Measurements from ENCODE around the gene LHFPL4. TPM values are rescaled to one million over a fixed set of nuclear protein-coding genes. Genes with fewer than 3 reads are reported as not detected.

The LHFPL4 gene
- total and polyA plus RNA-seq, 7 experiments from 2014 or later = 0.08 to 0.13 TPM; not detected in 5

GRCh38 chr3:9514306-9514705 is 39.3 kb downstream of the LHFPL4 start:
- Mint-ChIP-seq H3K27me3 (peaks cover 8 to 18% (median 11%) of the 10 kb centered on the region in 5 donors), H3K36me3 (no peaks in the 10 kb centered on the region), H3K4me3 (no peak overlapping the region), H3K27ac (no peak overlapping the region), H3K9me3 (peaks cover 0 to 4% (median 0%) of the 10 kb centered on the region in 11 donors), H3K4me1 (peaks cover 0 to under 1% (median 0%) of the 10 kb centered on the region in 7 donors)
- H3K9me3 ChIP-seq (ENCODE audit: control insufficient read depth in 2 of 3, low read length in 3 of 3) = no peaks in the 10 kb centered on the region
- no peak overlapping the region for H3K27ac ChIP-seq (ENCODE audit: low read depth, low read length)
- H3K4me3 ChIP-seq (ENCODE audit: low read length) = no peak overlapping the region
- DNase-seq = no peak
- CTCF ChIA-PET = no interaction called here
- POLR2A ChIA-PET = no interaction called here
- intact Hi-C loops (cut with micrococcal nuclease) = no loop called here
- H3K36me3 ChIP-seq (ENCODE audit: control insufficient read depth in 2 of 3, insufficient read depth in 3 of 3, low read length in 3 of 3) = no peaks in the 10 kb centered on the region
- no peaks in the 10 kb centered on the region for H3K27me3 ChIP-seq (ENCODE audit: control insufficient read depth in 2 of 2, insufficient read depth in 2 of 2, low read length in 2 of 2)
- no peaks in the 10 kb centered on the region for H3K4me1 ChIP-seq (ENCODE audit: control insufficient read depth in 2 of 2, insufficient read depth in 2 of 2, low read length in 2 of 2)
- no peak for ATAC-seq

GRCh38 chr3:9512456-9513045 is 41.1 kb downstream of the LHFPL4 start:
- Mint-ChIP-seq H3K4me1 (peaks cover 0 to 5% (median 0%) of the 10 kb centered on the region in 7 donors), H3K9me3 (peaks cover 0 to 4% (median 0%) of the 10 kb centered on the region in 11 donors), H3K27ac (no peak overlapping the region), H3K36me3 (no peaks in the 10 kb centered on the region), H3K27me3 (peaks cover 15 to 22% (median 18%) of the 10 kb centered on the region in 5 donors), H3K4me3 (no peak overlapping the region)
- ChIA-PET CTCF (no interaction called here), POLR2A (no interaction called here)
- no peak for ATAC-seq
- Histone ChIP-seq H3K36me3 (ENCODE audit: control insufficient read depth in 2 of 3, insufficient read depth in 3 of 3, low read length in 3 of 3) (no peaks in the 10 kb centered on the region), H3K4me3 (ENCODE audit: low read length) (no peak overlapping the region), H3K27ac (ENCODE audit: low read depth, low read length) (no peak overlapping the region), H3K9me3 (ENCODE audit: control insufficient read depth in 2 of 3, low read length in 3 of 3) (no peaks in the 10 kb centered on the region), H3K27me3 (ENCODE audit: control insufficient read depth in 2 of 2, insufficient read depth in 2 of 2, low read length in 2 of 2) (no peaks in the 10 kb centered on the region), H3K4me1 (ENCODE audit: control insufficient read depth in 2 of 2, insufficient read depth in 2 of 2, low read length in 2 of 2) (no peaks in the 10 kb centered on the region)
- DNase-seq = no peak
- intact Hi-C loops (cut with micrococcal nuclease) = no loop called here

GRCh38 chr3:9508781-9509180 is 44.8 kb downstream of the LHFPL4 start:
- H3K9me3 Mint-ChIP-seq = peaks cover 0 to 4% (median 0%) of the 10 kb centered on the region in 11 donors
- ChIA-PET CTCF (interaction anchor here (0.7 kb wide), 1 partner anchor 275 kb away, joined by 3 read pairs; no protein-coding TSS in a partner anchor), POLR2A (no interaction called here)
- no peak overlapping the region for H3K4me3 Mint-ChIP-seq
- Histone ChIP-seq H3K9me3 (ENCODE audit: control insufficient read depth in 2 of 3, low read length in 3 of 3) (no peaks in the 10 kb centered on the region), H3K36me3 (ENCODE audit: control insufficient read depth in 2 of 3, insufficient read depth in 3 of 3, low read length in 3 of 3) (no peaks in the 10 kb centered on the region), H3K4me3 (ENCODE audit: low read length) (no peak overlapping the region), H3K27ac (ENCODE audit: low read depth, low read length) (no peak overlapping the region), H3K4me1 (ENCODE audit: control insufficient read depth in 2 of 2, insufficient read depth in 2 of 2, low read length in 2 of 2) (no peaks in the 10 kb centered on the region), H3K27me3 (ENCODE audit: control insufficient read depth in 2 of 2, insufficient read depth in 2 of 2, low read length in 2 of 2) (no peaks in the 10 kb centered on the region)
- peaks cover 0 to 5% (median 0%) of the 10 kb centered on the region in 7 donors for H3K4me1 Mint-ChIP-seq
- ATAC-seq (no peak), DNase-seq (no peak)
- intact Hi-C loops (cut with micrococcal nuclease) = loop anchor here (10.0 kb wide), 2 partner anchors 286 to 776 kb away; partner anchors contain the start of genes ARPC4 (in 1 of the 2) and TADA3 (in 1 of the 2)
- H3K27ac Mint-ChIP-seq = no peak overlapping the region
- peaks cover 20 to 27% (median 25%) of the 10 kb centered on the region in 5 donors for H3K27me3 Mint-ChIP-seq
- peaks cover 0 to 3% (median 0%) of the 10 kb centered on the region in 5 donors for H3K36me3 Mint-ChIP-seq

- no peak for ATAC-seq
- Mint-ChIP-seq H3K9me3 (peaks cover 0 to 2% (median 0%) of the 10 kb centered on the region in 11 donors), H3K36me3 (peaks cover 0 to 3% (median 0%) of the 10 kb centered on the region in 5 donors), H3K27ac (no peak overlapping the region), H3K4me1 (peaks cover 0 to 5% (median 0%) of the 10 kb centered on the region in 7 donors), H3K4me3 (no peak overlapping the region), H3K27me3 (peaks cover 20 to 32% (median 25%) of the 10 kb centered on the region in 5 donors)
- no peak for DNase-seq
- H3K27ac ChIP-seq (ENCODE audit: low read depth, low read length) = no peak overlapping the region
- H3K9me3 ChIP-seq (ENCODE audit: control insufficient read depth in 2 of 3, low read length in 3 of 3) = no peaks in the 10 kb centered on the region
- H3K4me1 ChIP-seq (ENCODE audit: control insufficient read depth in 2 of 2, insufficient read depth in 2 of 2, low read length in 2 of 2) = no peaks in the 10 kb centered on the region
- no peaks in the 10 kb centered on the region for H3K27me3 ChIP-seq (ENCODE audit: control insufficient read depth in 2 of 2, insufficient read depth in 2 of 2, low read length in 2 of 2)
- H3K36me3 ChIP-seq (ENCODE audit: control insufficient read depth in 2 of 3, insufficient read depth in 3 of 3, low read length in 3 of 3) = no peaks in the 10 kb centered on the region
- ChIA-PET CTCF (interaction anchor here (0.7 kb wide), 1 partner anchor 274 kb away, joined by 3 read pairs; no protein-coding TSS in a partner anchor), POLR2A (no interaction called here)
- intact Hi-C loops (cut with micrococcal nuclease) = loop anchor here (10.0 kb wide), 2 partner anchors 287 to 777 kb away; partner anchors contain the start of genes ARPC4 (in 1 of the 2) and TADA3 (in 1 of the 2)
- H3K4me3 ChIP-seq (ENCODE audit: low read length) = no peak overlapping the region
Measured at GRCh38 chr3:9507586-9508578, 45.7 kb downstream of the LHFPL4 start.

- H3K4me1 Mint-ChIP-seq = peaks cover 0 to 9% (median 5%) of the 10 kb centered on the region in 7 donors
- peaks cover 0 to 2% (median 0%) of the 10 kb centered on the region in 11 donors for H3K9me3 Mint-ChIP-seq
- H3K27me3 ChIP-seq (ENCODE audit: control insufficient read depth in 2 of 2, insufficient read depth in 2 of 2, low read length in 2 of 2) = peaks cover 5 to 15% of the 10 kb centered on the region in 2 donors
- H3K27me3 Mint-ChIP-seq = peaks cover 28 to 44% (median 34%) of the 10 kb centered on the region in 5 donors
- no peak overlapping the region for H3K27ac Mint-ChIP-seq
- no peak overlapping the region for H3K4me3 ChIP-seq (ENCODE audit: low read length)
- ATAC-seq (peak; percentile 71), DNase-seq (peak; percentile 38 to 71 (median 60))
- CTCF ChIA-PET = interaction anchor here (0.6 to 1.6 kb wide), 6 partner anchors 86 to 527 kb away, joined by 3 to 4 read pairs (median 3); partner anchors contain the start of gene MTMR14
- H3K27ac ChIP-seq (ENCODE audit: low read depth, low read length) = no peak overlapping the region
- no peaks in the 10 kb centered on the region for H3K9me3 ChIP-seq (ENCODE audit: control insufficient read depth in 2 of 3, low read length in 3 of 3)
- H3K36me3 Mint-ChIP-seq = peaks cover 0 to 5% (median 0%) of the 10 kb centered on the region in 5 donors
- peaks cover 7 to 11% of the 10 kb centered on the region in 2 donors for H3K4me1 ChIP-seq (ENCODE audit: control insufficient read depth in 2 of 2, insufficient read depth in 2 of 2, low read length in 2 of 2)
- no peaks in the 10 kb centered on the region for H3K36me3 ChIP-seq (ENCODE audit: control insufficient read depth in 2 of 3, insufficient read depth in 3 of 3, low read length in 3 of 3)
- H3K4me3 Mint-ChIP-seq = no peak overlapping the region
- intact Hi-C loops (cut with micrococcal nuclease) = loop anchor here (1.0 to 10.0 kb wide), 7 partner anchors 150 to 819 kb away; partner anchors contain the start of genes ARPC4 (in 1 of the 2), BRPF1 (in 1 of the 2), SEC13 (in 1 of the 2) and TADA3 (in 1 of the 2)
- POLR2A ChIA-PET = interaction anchor here (0.6 kb wide), 1 partner anchor 112 kb away, joined by 3 read pairs; no protein-coding TSS in a partner anchor
Measured at GRCh38 chr3:9503283-9503682, 50.3 kb downstream of the LHFPL4 start.

- Histone ChIP-seq H3K9me3 (ENCODE audit: control insufficient read depth in 2 of 3, low read length in 3 of 3) (no peaks in the 10 kb centered on the region), H3K4me1 (ENCODE audit: control insufficient read depth in 2 of 2, insufficient read depth in 2 of 2, low read length in 2 of 2) (peaks cover 7 to 11% of the 10 kb centered on the region in 2 donors), H3K27me3 (ENCODE audit: control insufficient read depth in 2 of 2, insufficient read depth in 2 of 2, low read length in 2 of 2) (peaks cover 5 to 15% of the 10 kb centered on the region in 2 donors), H3K36me3 (ENCODE audit: control insufficient read depth in 2 of 3, insufficient read depth in 3 of 3, low read length in 3 of 3) (no peaks in the 10 kb centered on the region), H3K27ac (ENCODE audit: low read depth, low read length) (no peak overlapping the region), H3K4me3 (ENCODE audit: low read length) (no peak overlapping the region)
- H3K4me3 Mint-ChIP-seq = peak overlapping the region in 2 of 10 donors; percentile 46 to 75
- peaks cover 23 to 39% (median 26%) of the 10 kb centered on the region in 5 donors for H3K27me3 Mint-ChIP-seq
- no peak for ATAC-seq
- DNase-seq = no peak
- peaks cover 0 to 2% (median 0%) of the 10 kb centered on the region in 11 donors for H3K9me3 Mint-ChIP-seq
- ChIA-PET CTCF (interaction anchor here (0.6 to 1.2 kb wide), 2 partner anchors 9 to 96 kb away, joined by 3 to 4 read pairs; no protein-coding TSS in a partner anchor), POLR2A (no interaction called here)
- H3K27ac Mint-ChIP-seq = peak overlapping the region in 1 of 9 donors; percentile 9
- intact Hi-C loops (cut with micrococcal nuclease) = loop anchor here (5.0 to 10.0 kb wide), 3 partner anchors 294 to 821 kb away; partner anchors contain the start of genes ARPC4 (in 1 of the 2), SEC13 (in 1 of the 2) and TADA3 (in 1 of the 2)
- peaks cover 0 to 5% (median 0%) of the 10 kb centered on the region in 5 donors for H3K36me3 Mint-ChIP-seq
- H3K4me1 Mint-ChIP-seq = peaks cover 0 to 9% (median 5%) of the 10 kb centered on the region in 7 donors
Measured at GRCh38 chr3:9501226-9501625, 52.4 kb downstream of the LHFPL4 start.
